ENCODE results near the gene ZNF688.
"Not testable (repeated sequence)": the region's sequence is repeated elsewhere in the genome, so short reads cannot be mapped to it uniquely, and the experiment has no call there.

Gene ZNF688

GRCh38 chr16:30532285-30533145, 39.0 kb downstream of the ZNF688 start:
- DNase-seq = no peak

- DNase-seq = no peak
Measured at GRCh38 chr16:30530163-30531037, 41.1 kb downstream of the ZNF688 start.

- DNase-seq = no peak
Measured at GRCh38 chr16:30528799-30529457, 42.6 kb downstream of the ZNF688 start.

- no peak for DNase-seq
Measured at GRCh38 chr16:30527635-30528178, 43.8 kb downstream of the ZNF688 start.

- DNase-seq = peak; percentile 86
Measured at GRCh38 chr16:30526823-30527634, 44.5 kb downstream of the ZNF688 start.

DNA sequence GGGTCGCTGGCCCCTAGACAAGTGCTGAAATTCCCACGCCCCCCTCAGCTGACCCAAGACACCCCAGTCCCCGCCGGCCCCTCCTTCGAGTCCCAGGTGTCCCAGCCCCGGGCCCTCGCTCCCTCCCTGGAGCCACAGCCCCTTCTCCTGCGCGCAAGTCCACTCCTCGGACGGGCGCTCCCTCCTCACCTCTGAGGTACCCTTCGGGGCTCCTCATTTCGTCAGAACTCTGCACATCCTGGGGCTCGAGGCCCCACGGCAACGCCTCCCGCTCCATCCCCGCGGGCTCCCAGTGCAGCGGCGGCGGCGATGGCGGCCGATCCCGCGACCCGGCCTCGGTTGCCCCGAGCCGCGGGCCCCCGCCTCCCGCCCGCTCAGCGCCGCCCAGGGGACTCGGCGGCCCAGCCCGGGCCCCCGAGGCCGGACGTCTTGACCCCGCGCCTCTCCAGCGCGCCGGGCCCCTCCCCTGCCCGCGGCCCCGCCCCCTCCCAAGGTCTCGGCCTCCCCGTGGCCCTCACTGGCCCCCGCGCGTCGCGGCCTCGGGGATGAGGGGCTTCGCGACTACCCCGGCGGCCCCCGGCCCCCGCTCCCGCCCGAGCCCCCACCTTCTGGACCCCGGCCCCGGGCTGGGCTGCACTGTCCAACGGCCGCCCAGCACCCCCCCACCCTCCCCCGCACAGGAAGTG, 45.2 kb downstream of the ZNF688 start, which contains the start of gene ZNF768:
ZNF768 (minus strand) TSS at position 430 of the 686 bp plus-strand sequence; CDS start at position 277, 153 bp downstream.
- no peak for DNase-seq

DNA sequence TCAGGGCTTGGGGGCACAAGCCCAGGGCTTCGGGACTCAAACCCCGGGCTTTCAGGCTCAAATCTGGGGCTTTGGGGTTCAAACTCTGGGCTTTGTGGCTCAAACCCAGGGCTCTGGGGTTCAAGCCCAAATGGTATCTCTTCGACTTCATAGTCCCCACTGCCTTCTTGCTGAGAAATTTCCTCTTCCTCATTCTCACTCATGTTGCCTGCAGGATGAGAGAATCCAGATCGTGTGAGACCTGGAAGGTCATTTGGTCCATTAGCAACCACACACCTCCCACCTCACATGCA, 45.7 kb downstream of the ZNF688 start:
- no peak for DNase-seq

DNA sequence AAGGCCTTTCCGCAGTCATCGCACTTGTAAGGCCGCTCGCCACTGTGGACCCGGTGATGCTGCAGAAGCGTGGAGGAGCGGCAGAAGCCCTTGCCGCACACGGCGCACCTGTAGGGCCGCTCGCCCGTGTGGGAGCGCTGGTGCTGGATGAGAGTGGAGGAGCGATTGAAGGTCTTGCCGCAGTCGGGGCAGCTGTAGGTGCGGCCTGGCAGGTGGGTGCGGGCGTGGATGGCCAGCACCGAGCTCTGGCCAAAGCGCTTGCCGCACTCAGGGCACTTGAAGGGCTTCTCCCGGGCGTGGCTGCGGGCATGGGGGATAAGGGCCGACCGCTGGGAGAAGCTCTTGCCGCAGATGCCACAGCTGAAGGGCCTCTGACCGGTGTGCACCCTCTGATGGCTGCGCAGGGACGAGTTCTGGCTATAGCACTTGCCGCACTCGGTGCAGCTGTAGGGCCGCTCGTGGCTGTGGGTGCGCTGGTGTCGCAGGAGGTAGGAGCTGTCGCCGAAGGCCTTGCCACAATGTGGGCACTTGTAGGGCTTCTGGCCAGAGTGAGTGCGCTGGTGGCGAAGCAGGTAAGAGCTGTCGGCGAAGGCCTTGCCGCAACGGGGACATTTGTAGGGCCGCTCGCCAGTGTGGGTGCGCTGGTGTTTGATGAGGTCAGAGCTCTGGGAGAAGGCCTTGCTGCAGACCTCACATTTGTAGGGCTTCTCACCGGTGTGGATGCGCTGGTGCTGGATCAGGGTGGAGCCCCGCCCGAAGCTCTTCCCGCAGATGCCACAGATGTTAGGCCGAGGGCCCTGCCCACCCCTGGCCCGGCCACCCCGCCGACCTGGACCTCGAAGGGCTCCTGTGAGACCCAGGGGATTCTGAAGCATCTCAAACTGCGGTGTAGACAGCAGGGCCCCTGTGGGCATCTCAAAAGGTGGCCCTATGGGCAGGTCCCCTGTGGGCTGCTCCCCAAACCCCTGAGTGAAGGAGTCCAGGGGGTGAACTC, 46.6 kb downstream of the ZNF688 start:
- DNase-seq = no peak

- DNase-seq = no peak
Measured at GRCh38 chr16:30523768-30524574, 47.5 kb downstream of the ZNF688 start.

- DNase-seq = not testable (repeated sequence)
Measured at GRCh38 chr16:30522702-30523463, 48.6 kb downstream of the ZNF688 start.

DNA sequence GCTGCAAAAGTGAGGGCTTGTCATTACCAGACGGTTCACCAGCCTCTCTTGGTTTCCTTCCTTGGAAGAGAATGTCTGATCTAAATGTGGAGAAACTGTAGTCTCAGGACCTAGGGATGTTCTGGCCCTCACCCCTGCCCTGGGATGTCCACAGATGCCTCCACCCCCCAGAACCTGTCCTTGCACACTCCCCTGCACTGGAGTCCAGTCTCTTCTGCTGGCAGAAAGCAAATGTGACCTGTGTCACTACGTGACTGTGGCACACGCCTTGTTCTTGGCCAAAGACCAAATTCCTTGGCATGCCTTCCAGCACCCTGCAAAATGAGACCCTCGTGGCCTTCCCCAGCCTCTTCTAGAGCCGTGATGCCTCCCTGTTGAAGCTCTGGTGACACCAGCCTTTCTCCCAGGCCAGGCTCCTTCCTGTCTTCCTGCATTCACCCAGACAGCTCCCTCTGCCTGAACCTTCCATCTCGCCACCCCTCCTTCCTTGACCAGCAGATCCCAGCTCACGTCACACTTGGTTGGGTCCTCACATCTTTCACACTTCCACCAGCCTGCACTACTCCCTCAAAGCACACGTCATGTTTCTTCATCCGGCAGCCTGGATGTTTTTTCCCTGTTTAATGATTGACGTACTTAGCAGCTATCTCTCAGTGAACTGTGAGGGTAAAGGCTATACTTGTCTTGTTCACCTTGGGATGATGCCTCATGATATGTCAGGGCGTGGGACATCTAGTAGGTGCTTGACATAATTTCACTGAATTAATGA, 49.5 kb downstream of the ZNF688 start:
- DNase-seq = no peak

GRCh38 chr16:30521476-30521872, 50.0 kb downstream of the ZNF688 start:
- no peak for DNase-seq

Data from NCI-H1436 treated with DMSO at 0.1 percent for 48 hours (cell line).